AG09319 (cell line): ENCODE measurements around the gene CIDEA.

Source experiments
- DNase-seq: peaks from one replicate; pipeline ENCODE4 v3.0.0-alpha.2; 2010; ENCODE audit warnings: low read depth; ENCODE audit errors: extremely low read depth
- CTCF ChIP-seq: IDR thresholded peaks from 2 replicates; pipeline ENCODE4 v1.5.1; 2011; ENCODE audit warnings: low read depth, mild to moderate bottlenecking, inconsistent platforms, low read length, moderate library complexity

The CIDEA gene

GRCh38 chr18:12293831-12294230, 39.7 kb downstream of the CIDEA start:
- DNase-seq, result no peak
- no peak for TF ChIP-seq CTCF

GRCh38 chr18:12295389-12296086, 41.4 kb downstream of the CIDEA start:
- DNase-seq, result no peak
- TF ChIP-seq CTCF, result no peak

GRCh38 chr18:12296087-12296403, 41.9 kb downstream of the CIDEA start:
- no peak for DNase-seq
- TF ChIP-seq CTCF, result no peak

- TF ChIP-seq CTCF, result no peak
- no peak for DNase-seq
These were observed 42.3 kb downstream of the CIDEA start for GRCh38 chr18:12296457-12296856.

GRCh38 chr18:12299862-12300261, 45.7 kb downstream of the CIDEA start:
- no peak for DNase-seq
- no peak for TF ChIP-seq CTCF

GRCh38 chr18:12301263-12302005, 47.3 kb downstream of the CIDEA start:
- TF ChIP-seq CTCF, result no peak
- no peak for DNase-seq

- no peak for TF ChIP-seq CTCF
- DNase-seq, result no peak
These were observed 48.4 kb downstream of the CIDEA start for GRCh38 chr18:12302391-12303147.
